CD4-positive, alpha-beta T cell treated with Interleukin-6 for 4 hours (primary cell): ENCODE results near the gene MAPK11.

Source experiments
- DNase-seq: peaks from one replicate; pipeline ENCODE4 v3.0.0-alpha.2; 2020; ENCODE audit warnings: mixed read lengths

Gene MAPK11

GRCh38 chr22:50246242-50247175, 23.7 kb downstream of the MAPK11 start:
- no peak for DNase-seq

GRCh38 chr22:50245214-50246072, 24.7 kb downstream of the MAPK11 start:
- peak; percentile 85 for DNase-seq

- DNase-seq: peak; percentile 95
These were observed 25.6 kb downstream of the MAPK11 start, which contains the start of gene TUBGCP6 for GRCh38 chr22:50244420-50245213. TSS of gene TUBGCP6 (minus strand) at chr22:50245023. CDS start at chr22:50244459, 564 bp downstream.

- DNase-seq: no peak
These were observed 26.3 kb downstream of the MAPK11 start for GRCh38 chr22:50243685-50244419.

- no peak for DNase-seq
These were observed 27.7 kb downstream of the MAPK11 start for GRCh38 chr22:50242406-50242949.

GRCh38 chr22:50238755-50239154, 31.4 kb downstream of the MAPK11 start:
- DNase-seq: no peak

GRCh38 chr22:50236731-50237409, 33.3 kb downstream of the MAPK11 start:
- no peak for DNase-seq

GRCh38 chr22:50233223-50233622, 37.0 kb downstream of the MAPK11 start:
- DNase-seq: no peak

- no peak for DNase-seq
These were observed 37.6 kb downstream of the MAPK11 start for GRCh38 chr22:50232481-50233151.

- no peak for DNase-seq
These were observed 40.8 kb downstream of the MAPK11 start for GRCh38 chr22:50229370-50229769.

- no peak for DNase-seq
These were observed 41.8 kb downstream of the MAPK11 start for GRCh38 chr22:50228366-50228765.

GRCh38 chr22:50227579-50228215, 42.5 kb downstream of the MAPK11 start:
- DNase-seq: no peak

GRCh38 chr22:50226875-50227165, 43.4 kb downstream of the MAPK11 start:
- DNase-seq: no peak

- DNase-seq: no peak
These were observed 43.9 kb downstream of the MAPK11 start for GRCh38 chr22:50226063-50226874.

GRCh38 chr22:50225200-50225969, 44.8 kb downstream of the MAPK11 start:
- DNase-seq: no peak

GRCh38 chr22:50224071-50224470, 46.1 kb downstream of the MAPK11 start:
- DNase-seq: no peak

GRCh38 chr22:50222508-50222907, 47.7 kb downstream of the MAPK11 start:
- DNase-seq: no peak
